Cerebellar cortex (tissue), 1 donor: ENCODE measurements around the gene PLEKHO2.
A peak's percentile ranks its signal among the peaks of the same experiment; 100 is the strongest.

ENCODE experiments used
- DNase-seq: peaks from one replicate; pipeline ENCODE4 v3.0.0-alpha.2; 2015; ENCODE audit warnings: low spot score

Gene PLEKHO2

GRCh38 chr15:64892847-64893403 is 51.2 kb downstream of the PLEKHO2 start:
- no peak for DNase-seq

GRCh38 chr15:64893481-64894394 is 52.0 kb downstream of the PLEKHO2 start:
- peak; percentile 82 for DNase-seq

- DNase-seq = no peak
Measured at GRCh38 chr15:64894395-64895056, 52.8 kb downstream of the PLEKHO2 start.

- DNase-seq = no peak
Measured at GRCh38 chr15:64895285-64896065, 53.8 kb downstream of the PLEKHO2 start.

- DNase-seq = no peak
Measured at GRCh38 chr15:64896371-64897069, 54.8 kb downstream of the PLEKHO2 start.

GRCh38 chr15:64897345-64897985 is 55.8 kb downstream of the PLEKHO2 start:
- no peak for DNase-seq

GRCh38 chr15:64898406-64898805 is 56.7 kb downstream of the PLEKHO2 start:
- DNase-seq = no peak

GRCh38 chr15:64901141-64901540 is 59.4 kb downstream of the PLEKHO2 start:
- no peak for DNase-seq

GRCh38 chr15:64901914-64902313 is 60.2 kb downstream of the PLEKHO2 start:
- no peak for DNase-seq

- DNase-seq = no peak
Measured at GRCh38 chr15:64902863-64903262, 61.1 kb downstream of the PLEKHO2 start.

- DNase-seq = no peak
Measured at GRCh38 chr15:64903326-64903950, 61.7 kb downstream of the PLEKHO2 start.

- DNase-seq = no peak
Measured at GRCh38 chr15:64904189-64904588, 62.5 kb downstream of the PLEKHO2 start.

GRCh38 chr15:64905119-64905831 is 63.6 kb downstream of the PLEKHO2 start:
- no peak for DNase-seq

- no peak for DNase-seq
Measured at GRCh38 chr15:64905941-64906340, 64.2 kb downstream of the PLEKHO2 start.

- no peak for DNase-seq
Measured at GRCh38 chr15:64906402-64906801, 64.7 kb downstream of the PLEKHO2 start.

GRCh38 chr15:64907991-64908390 is 66.3 kb downstream of the PLEKHO2 start:
- DNase-seq = no peak

GRCh38 chr15:64909546-64909945 is 67.8 kb downstream of the PLEKHO2 start:
- no peak for DNase-seq

GRCh38 chr15:64911311-64912186 is 69.8 kb downstream of the PLEKHO2 start, which contains the start of gene ANKDD1A:
Gene ANKDD1A, plus strand, starts transcription at chr15:64911902. Its CDS starts 29 bp downstream, at chr15:64911931.
- peak; percentile 68 for DNase-seq
